ENCODE results near the gene PMVK. TPM values are rescaled to one million over a fixed set of nuclear protein-coding genes. Genes with fewer than 3 reads are reported as not detected.

The PMVK gene
- total RNA-seq, 1 experiment from 2014 or later, result 27.1 TPM

GRCh38 chr1:154963643-154964042, 27.1 kb upstream of the PMVK start:
- H3K36me3 ChIP-seq (ENCODE audit: low read depth), result peaks cover 26% of the 10 kb centered on the region
- no peak overlapping the region for H3K4me3 ChIP-seq
- peaks cover 49% of the 10 kb centered on the region for H3F3A ChIP-seq (ENCODE audit: insufficient read depth, low read depth)
- intact Hi-C loops (cut with micrococcal nuclease; ENCODE audit: unreplicated experiment), result loop anchor here (5.0 kb wide), 1 partner anchor 39 kb away; the partner anchor contains the start of gene ZBTB7B
- ChIA-PET POLR2A (ENCODE audit: unreplicated experiment) (interaction anchor here (0.5 to 0.7 kb wide), 3 partner anchors 8 to 78 kb away, joined by 3 to 11 read pairs (median 6); partner anchors contain the start of gene FLAD1), CTCF (no interaction called here)
- DNase-seq, result no peak
- no TSS peak for BruUV-seq (replicated peaks)
- no peaks in the 10 kb centered on the region for H3K27me3 ChIP-seq (ENCODE audit: insufficient read depth, low read depth)
- no peaks in the 10 kb centered on the region for H3K9me3 ChIP-seq (ENCODE audit: insufficient read depth, low read depth)
- H3K79me2 ChIP-seq (ENCODE audit: low read depth), result peaks cover 16% of the 10 kb centered on the region
- TF ChIP-seq CTCF (conservative IDR thresholded peaks at IDR 0.05) (no peak), EZH2 (IDR thresholded peaks at IDR 0.05; ENCODE audit: low read depth) (no peak)
- no peak overlapping the region for H3K4me2 ChIP-seq
- peaks cover 16% of the 10 kb centered on the region for H3K4me1 ChIP-seq (replicated peaks; ENCODE audit: insufficient read depth)
- no peaks in the 10 kb centered on the region for H4K20me1 ChIP-seq (ENCODE audit: insufficient read depth)
- no peaks in the 10 kb centered on the region for H3K9me2 ChIP-seq (ENCODE audit: insufficient read depth)
- no peak overlapping the region for H2AFZ ChIP-seq
- H3K27ac ChIP-seq, result no peak overlapping the region

GRCh38 chr1:154962795-154963330, 26.3 kb upstream of the PMVK start:
- H3F3A ChIP-seq (ENCODE audit: insufficient read depth, low read depth), result peaks cover 57% of the 10 kb centered on the region
- no TSS peak for BruUV-seq (replicated peaks)
- H3K9me3 ChIP-seq (ENCODE audit: insufficient read depth, low read depth), result no peaks in the 10 kb centered on the region
- DNase-seq, result no peak
- peaks cover 12% of the 10 kb centered on the region for H3K79me2 ChIP-seq (ENCODE audit: low read depth)
- peak overlapping the region; percentile 78 for H3K4me3 ChIP-seq
- H3K36me3 ChIP-seq (ENCODE audit: low read depth), result peaks cover 26% of the 10 kb centered on the region
- H3K27ac ChIP-seq, result peak overlapping the region; percentile 72; the same call in 1 of the 2 replicates
- CTCF ChIA-PET, result no interaction called here
- no peaks in the 10 kb centered on the region for H3K27me3 ChIP-seq (ENCODE audit: insufficient read depth, low read depth)
- TF ChIP-seq EZH2 (IDR thresholded peaks at IDR 0.05; ENCODE audit: low read depth) (no peak), CTCF (conservative IDR thresholded peaks at IDR 0.05) (no peak)
- POLR2A ChIA-PET (ENCODE audit: unreplicated experiment), result interaction anchor here (0.6 kb wide), 1 partner anchor 9 kb away, joined by 11 read pairs; no protein-coding TSS in a partner anchor
- H3K4me2 ChIP-seq, result peak overlapping the region; percentile 90
- H4K20me1 ChIP-seq (ENCODE audit: insufficient read depth), result no peaks in the 10 kb centered on the region
- peaks cover 16% of the 10 kb centered on the region for H3K4me1 ChIP-seq (replicated peaks; ENCODE audit: insufficient read depth)
- no peaks in the 10 kb centered on the region for H3K9me2 ChIP-seq (ENCODE audit: insufficient read depth)
- H2AFZ ChIP-seq, result no peak overlapping the region
- intact Hi-C loops (cut with micrococcal nuclease; ENCODE audit: unreplicated experiment), result loop anchor here (5.0 kb wide), 1 partner anchor 39 kb away; the partner anchor contains the start of gene ZBTB7B

- Histone ChIP-seq H3K9me2 (ENCODE audit: insufficient read depth) (no peaks in the 10 kb centered on the region), H4K20me1 (ENCODE audit: insufficient read depth) (no peaks in the 10 kb centered on the region), H3K9me3 (ENCODE audit: insufficient read depth, low read depth) (no peaks in the 10 kb centered on the region), H3F3A (ENCODE audit: insufficient read depth, low read depth) (peaks cover 53% of the 10 kb centered on the region), H3K27ac (peak overlapping the region; percentile 72), H3K36me3 (ENCODE audit: low read depth) (peaks cover 22% of the 10 kb centered on the region), H3K4me1 (replicated peaks; ENCODE audit: insufficient read depth) (peaks cover 16% of the 10 kb centered on the region), H3K4me2 (peak overlapping the region; percentile 90), H3K4me3 (peak overlapping the region; percentile 78), H3K79me2 (ENCODE audit: low read depth) (peaks cover 12% of the 10 kb centered on the region), H3K27me3 (ENCODE audit: insufficient read depth, low read depth) (no peaks in the 10 kb centered on the region), H2AFZ (no peak overlapping the region)
- CTCF ChIA-PET, result no interaction called here
- TSS peak; percentile 82 for BruUV-seq (replicated peaks)
- intact Hi-C loops (cut with micrococcal nuclease; ENCODE audit: unreplicated experiment), result loop anchor here (5.0 kb wide), 1 partner anchor 40 kb away; the partner anchor contains the start of gene ZBTB7B
- TF ChIP-seq CTCF (conservative IDR thresholded peaks at IDR 0.05), result no peak; the same call in 1 of the 2 replicates
- DNase-seq, result no peak
- POLR2A ChIA-PET (ENCODE audit: unreplicated experiment), result interaction anchor here (0.6 to 0.9 kb wide), 2 partner anchors 92 to 403 kb away, joined by 3 to 4 read pairs; partner anchors contain the start of gene KCNN3
Observed at GRCh38 chr1:154962156-154962749, 25.7 kb upstream of the PMVK start.

All from PC-9 (cell line).